Stomach (tissue), 4 donors: ENCODE data around the gene KIF17.

Experiments
- EP300 ChIP-seq: sonication (generic); formaldehyde crosslinking; IDR thresholded peaks from one replicate; pipeline ENCODE4 v1.6.1; 2017; ENCODE audit warnings: antibody characterized with exemption
- POLR2A ChIP-seq, 4 donors: fragments of 450-650 bp; IDR thresholded peaks; one replicate each; pipeline ENCODE4 v1.6.1; 2016; ENCODE audit warnings: antibody characterized with exemption in 4 of 4, control low read depth in 2 of 4, mild to moderate bottlenecking in 1 of 4, moderate library complexity in 1 of 4
- POLR2AphosphoS5 ChIP-seq, 3 donors: sonication (generic); formaldehyde crosslinking; IDR thresholded peaks; one replicate each; pipeline ENCODE4 v1.6.1; 2016; ENCODE audit warnings: antibody characterized with exemption in 3 of 3
- TF ChIP-seq, protein P1 (sequence below), 7 experiments: fragments of 450-650 bp in 4 of 7; fragments of 200-600 bp in 3 of 7; sonication (generic) in 3 of 7; IDR thresholded peaks; one replicate each; pipeline ENCODE4 v1.5.1; 2016 to 2019; ENCODE audit warnings: antibody characterized with exemption in 7 of 7, control low read depth in 2 of 7, mild to moderate bottlenecking in 1 of 7

DNA sequence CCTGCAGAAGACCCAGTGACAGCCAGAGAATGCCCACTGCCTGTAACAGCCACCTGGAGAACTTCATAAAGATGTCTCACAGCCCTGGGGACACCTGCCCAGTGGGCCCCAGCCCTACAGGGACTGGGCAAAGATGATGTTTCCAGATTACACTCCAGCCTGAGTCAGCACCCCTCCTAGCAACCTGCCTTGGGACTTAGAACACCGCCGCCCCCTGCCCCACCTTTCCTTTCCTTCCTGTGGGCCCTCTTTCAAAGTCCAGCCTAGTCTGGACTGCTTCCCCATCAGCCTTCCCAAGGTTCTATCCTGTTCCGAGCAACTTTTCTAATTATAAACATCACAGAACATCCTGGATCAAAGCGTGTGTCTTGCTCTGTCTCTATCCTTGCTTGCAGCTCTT lies 99.3 kb downstream of the KIF17 start:
- TF ChIP-seq, protein P1, sequence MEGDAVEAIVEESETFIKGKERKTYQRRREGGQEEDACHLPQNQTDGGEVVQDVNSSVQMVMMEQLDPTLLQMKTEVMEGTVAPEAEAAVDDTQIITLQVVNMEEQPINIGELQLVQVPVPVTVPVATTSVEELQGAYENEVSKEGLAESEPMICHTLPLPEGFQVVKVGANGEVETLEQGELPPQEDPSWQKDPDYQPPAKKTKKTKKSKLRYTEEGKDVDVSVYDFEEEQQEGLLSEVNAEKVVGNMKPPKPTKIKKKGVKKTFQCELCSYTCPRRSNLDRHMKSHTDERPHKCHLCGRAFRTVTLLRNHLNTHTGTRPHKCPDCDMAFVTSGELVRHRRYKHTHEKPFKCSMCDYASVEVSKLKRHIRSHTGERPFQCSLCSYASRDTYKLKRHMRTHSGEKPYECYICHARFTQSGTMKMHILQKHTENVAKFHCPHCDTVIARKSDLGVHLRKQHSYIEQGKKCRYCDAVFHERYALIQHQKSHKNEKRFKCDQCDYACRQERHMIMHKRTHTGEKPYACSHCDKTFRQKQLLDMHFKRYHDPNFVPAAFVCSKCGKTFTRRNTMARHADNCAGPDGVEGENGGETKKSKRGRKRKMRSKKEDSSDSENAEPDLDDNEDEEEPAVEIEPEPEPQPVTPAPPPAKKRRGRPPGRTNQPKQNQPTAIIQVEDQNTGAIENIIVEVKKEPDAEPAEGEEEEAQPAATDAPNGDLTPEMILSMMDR (IDR thresholded peaks at IDR 0.05) = no peak
- TF ChIP-seq POLR2A (IDR thresholded peaks at IDR 0.05) = no peak
- TF ChIP-seq POLR2AphosphoS5 (IDR thresholded peaks at IDR 0.05) = no peak
- no peak for TF ChIP-seq EP300
